GM12878 (cell line): ENCODE measurements around the gene ASRGL1. TPM values are rescaled to one million over a fixed set of nuclear protein-coding genes. Genes with fewer than 3 reads are reported as not detected.

Experiments used
- ATAC-seq: fragments of 200-7000 bp; cut with Tn5 transposase; 3 replicates; pipeline ENCODE4 v1.9.1; 2020; ENCODE audit warnings: mild to moderate bottlenecking, moderate library complexity
- Bru-seq: library from RNA; stranded (reverse); fragments of 400-500 nt; gene quantifications from one replicate; lab custom pipeline; 2021; lab: Mats Ljungman, UMichigan
- BruChase-seq, 2 experiments: library from RNA; stranded (reverse); fragments of 400-500 nt; gene quantifications; one replicate each; lab custom pipeline; 2021; lab: Mats Ljungman, UMichigan
- BruUV-seq: library from RNA; stranded (reverse); fragments of 400-500 nt; replicated peaks from 2 replicates; lab custom pipeline; 2021; lab: Mats Ljungman, UMichigan
- CTCF ChIA-PET: fragments of 300-600 bp; sonication (Branson Sonifier 250); formaldehyde crosslinking; extraction: SDS; loops from one replicate; lab custom pipeline; 2021; ENCODE audit warnings: inconsistent platforms; lab: Yijun Ruan, JAX
- POLR2A ChIA-PET: fragments of 350-600 bp; formaldehyde crosslinking; extraction: SDS; loops from one replicate; lab custom pipeline; 2021; ENCODE audit warnings: inconsistent platforms; lab: Charles Lee
- RAD21 ChIA-PET: fragments of 300-600 bp; sonication (Branson Sonifier 250); formaldehyde crosslinking; loops from one replicate; lab custom pipeline; 2023; ENCODE audit warnings: antibody characterized with exemption; ENCODE audit not compliant: unreplicated experiment; lab: Charles Lee
- SMC1A ChIA-PET: fragments of 300-600 bp; sonication (Branson Sonifier 250); formaldehyde crosslinking; loops from one replicate; lab custom pipeline; 2023; ENCODE audit not compliant: unreplicated experiment, uncharacterized antibody; lab: Charles Lee
- DNase-seq: peaks from one replicate; pipeline ENCODE4 v3.0.0-alpha.2; 2011; ENCODE audit warnings: low read depth, low spot score
- FAIRE-seq: peaks from 3 replicates; lab custom pipeline; 2011; peaks lifted over from hg19 to GRCh38; lab: Jason Lieb, UNC
- H2AFZ ChIP-seq: 2 replicates; pipeline ENCODE4 v1.6.0; 2011; ENCODE audit warnings: low read depth, low read length, control low read depth; ENCODE audit not compliant: control insufficient read depth
- H3K27ac ChIP-seq: 2 replicates; pipeline ENCODE4 v1.5.1; 2011; ENCODE audit warnings: control low read depth; ENCODE audit not compliant: control insufficient read depth, insufficient read depth
- H3K27me3 ChIP-seq, 2 experiments: replicated peaks in 1 of 2; 2 replicates each; pipeline versions ENCODE4 v1.6.0 to v1.6.1; 2011; ENCODE audit warnings: low read length in 1 of 2; ENCODE audit not compliant: control insufficient read depth in 2 of 2, insufficient read depth in 2 of 2
- H3K36me3 ChIP-seq, 2 experiments: 2 replicates each; pipeline ENCODE4 v1.5.1; 2011; ENCODE audit warnings: low read length in 1 of 2; ENCODE audit not compliant: control insufficient read depth in 2 of 2, insufficient read depth in 2 of 2
- H3K4me1 ChIP-seq: 2 replicates; pipeline ENCODE4 v1.6.1; 2011; ENCODE audit warnings: mild to moderate bottlenecking, low read length, moderate library complexity, mixed read lengths; ENCODE audit not compliant: control insufficient read depth, insufficient read depth
- H3K4me2 ChIP-seq: 2 replicates; pipeline ENCODE4 v1.6.0; 2011; ENCODE audit warnings: control low read depth; ENCODE audit not compliant: control insufficient read depth, insufficient read depth
- H3K4me3 ChIP-seq: fragments of 200-600 bp; sonication (generic); 2 replicates; pipeline ENCODE4 v1.5.1; 2016
- H3K79me2 ChIP-seq: 2 replicates; pipeline ENCODE4 v1.6.0; 2011; ENCODE audit warnings: low read length; ENCODE audit not compliant: control insufficient read depth, insufficient read depth
- H3K9ac ChIP-seq: 2 replicates; pipeline ENCODE4 v1.8.0; 2011; ENCODE audit warnings: low read length, control low read depth, mixed read lengths; ENCODE audit not compliant: control insufficient read depth, insufficient read depth
- H3K9me3 ChIP-seq: replicated peaks from 3 replicates; pipeline ENCODE4 v1.5.1; 2011; ENCODE audit warnings: mild to moderate bottlenecking, low read length; ENCODE audit not compliant: control insufficient read depth, insufficient read depth
- H4K20me1 ChIP-seq: 2 replicates; pipeline ENCODE4 v1.6.0; 2011; ENCODE audit not compliant: control insufficient read depth, insufficient read depth
- BRCA1 ChIP-seq: IDR thresholded peaks from 2 replicates; pipeline ENCODE4 v1.6.1; 2011; ENCODE audit warnings: low read depth, low read length, improper control_type of control experiment
- CHD4 ChIP-seq: fragments of 200-600 bp; sonication (generic); IDR thresholded peaks from 2 replicates; pipeline ENCODE4 v1.6.1; 2016; ENCODE audit warnings: mild to moderate bottlenecking
- CREM ChIP-seq: IDR thresholded peaks from 2 replicates; pipeline ENCODE4 v1.6.1; 2014; ENCODE audit warnings: antibody characterized with exemption, low read depth
- DPF2 ChIP-seq: fragments of 450-650 bp; IDR thresholded peaks from 2 replicates; pipeline ENCODE4 v1.6.1; 2017; ENCODE audit warnings: mild to moderate bottlenecking
- EP300 ChIP-seq, 2 experiments: fragments of 150-350 bp in 1 of 2; IDR thresholded peaks; 2 replicates each; pipeline ENCODE4 v1.6.1; 2011 to 2012; ENCODE audit warnings: low read depth in 2 of 2, low read length in 2 of 2, borderline replicate concordance in 1 of 2, improper control_type of control experiment in 1 of 2, inconsistent platforms in 1 of 2; ENCODE audit not compliant: control insufficient read depth in 1 of 2
- FOXK2 ChIP-seq: fragments of 450-650 bp; IDR thresholded peaks from 2 replicates; pipeline ENCODE4 v1.6.1; 2017; ENCODE audit warnings: mild to moderate bottlenecking, moderate library complexity
- IRF4 ChIP-seq: IDR thresholded peaks from 2 replicates; pipeline ENCODE4 v1.6.1; 2011; ENCODE audit warnings: low read depth, low read length
- PAX8 ChIP-seq: fragments of 450-650 bp; IDR thresholded peaks from 2 replicates; pipeline ENCODE4 v1.6.1; 2017; ENCODE audit warnings: mild to moderate bottlenecking, moderate library complexity
- RB1 ChIP-seq: fragments of 450-650 bp; formaldehyde crosslinking; IDR thresholded peaks from 2 replicates; pipeline ENCODE4 v1.6.1; 2017; ENCODE audit warnings: mild to moderate bottlenecking, borderline replicate concordance
- TCF12 ChIP-seq: IDR thresholded peaks from 2 replicates; pipeline ENCODE4 v1.6.1; 2011; ENCODE audit warnings: low read depth, mild to moderate bottlenecking, low read length
- WGBS: methylation state at CpG from one replicate; pipeline ENCODE4 v1.1.6; 2016; ENCODE audit warnings: low lambda C conversion rate; ENCODE audit not compliant: insufficient replicate concordance, insufficient coverage; ENCODE audit errors: missing lambda C conversion rate; 5-methylcytosine and 5-hydroxymethylcytosine counted together
- in situ Hi-C: fragments of 300-500 bp; cut with MboI; formaldehyde crosslinking; loops from 9 replicates; pipeline ENCODE4 v1.14.3; 2018; ENCODE audit warnings: mixed read lengths
- intact Hi-C: fragments of 100-400 bp; cut with micrococcal nuclease; formaldehyde crosslinking; loops from one replicate; pipeline ENCODE4 v1.14.2; 2022; ENCODE audit not compliant: unreplicated experiment
- long read RNA-seq, 2 experiments: library from polyadenylated mRNA; unstranded; transcript quantifications; one replicate each; pipeline ENCODE4 v2.0.0, GENCODE V29; 2019 to 2020
- polyA minus RNA-seq, 3 experiments: library from RNA; depleted of rRNA, polyadenylated mRNA; stranded (reverse); fragments of >200 nt; gene quantifications; 2 replicates each; pipeline ENCODE4 v1.2.3, GENCODE V29; 2011
- polyA plus RNA-seq, 11 experiments: library from polyadenylated mRNA; depleted of rRNA in 4 of 11; unstranded in 6 of 11; stranded (reverse) in 5 of 11; fragments of >200 nt; fragmentation: Nextera tagmentation in 4 of 11; fragmentation: Illumina TruSeq in 1 of 11; extraction: Ambion mirVana in 4 of 11; extraction: Trizol in 1 of 11; gene quantifications; 1 replicate in 1 of 11; 2 replicates in 10 of 11; pipeline versions ENCODE4 v1.2.1 to v1.2.3, GENCODE V29; 2011 to 2016; ENCODE audit warnings: inconsistent platforms in 2 of 11, missing spikeins in 2 of 11, low read depth in 1 of 11
- total RNA-seq, 4 experiments: library from RNA; depleted of rRNA in 3 of 4; stranded (reverse); fragments of >200 nt in 3 of 4; fragmentation: Illumina TruSeq in 1 of 4; extraction: Trizol in 1 of 4; gene quantifications; 2 replicates each; pipeline versions ENCODE4 v1.2.1 to v1.2.3, GENCODE V29; 2013 to 2021
- TF ChIP-seq, protein P1 (sequence below): fragments of 450-650 bp; IDR thresholded peaks from 2 replicates; pipeline ENCODE4 v1.6.1; 2017; ENCODE audit warnings: mild to moderate bottlenecking, moderate library complexity
- TF ChIP-seq, protein P2 (sequence below): IDR thresholded peaks from 2 replicates; pipeline ENCODE4 v1.6.1; 2012; ENCODE audit warnings: low read depth, low read length, improper control_type of control experiment

ASRGL1 gene
- total RNA-seq (2013; cell fraction: nucleolus; rRNA removed): 4.5 and 4.6 TPM in 2 replicates
- total RNA-seq (2014; rRNA removed): 4.9 and 5.8 TPM in 2 replicates
- total RNA-seq (2014; rRNA removed; fragmentation: Illumina TruSeq; extraction: Trizol): 2.9 and 3.4 TPM in 2 replicates
- total RNA-seq (2021): 4.5 and 5.8 TPM in 2 replicates
- polyA plus RNA-seq (2011; ENCODE audit: low read depth): 0.42 TPM
- 23.3 and 24.5 TPM in 2 replicates for polyA plus RNA-seq (2011; rRNA removed)
- 23.1 and 23.3 TPM in 2 replicates for polyA plus RNA-seq (2011; cell fraction: cytosol; rRNA removed)
- 20.0 and 30.4 TPM in 2 replicates for polyA plus RNA-seq (2011; cell fraction: nucleus; rRNA removed)
- polyA plus RNA-seq (2012): 1.5 and 1.9 TPM in 2 replicates
- 2.7 and 2.9 TPM in 2 replicates for polyA plus RNA-seq (2014; fragmentation: Illumina TruSeq; extraction: Trizol)
- 1 to 10 TPM in 1 of 2 experiments, under 1 TPM in 1; 0.97 to 1.9 TPM for polyA plus RNA-seq (2014; fragmentation: Nextera tagmentation; extraction: Ambion mirVana)
- 3.9 and 5.7 TPM in 2 replicates for polyA plus RNA-seq (2014; rRNA removed)
- polyA plus RNA-seq (2016; fragmentation: Nextera tagmentation; extraction: Ambion mirVana): 10 to 100 TPM; 10.5 to 12.4 TPM
- 8.1 and 11.4 TPM in 2 replicates for polyA minus RNA-seq (2011; rRNA and poly(A)+ RNA removed)
- polyA minus RNA-seq (2011; cell fraction: cytosol; rRNA and poly(A)+ RNA removed): 2.9 and 3.3 TPM in 2 replicates
- polyA minus RNA-seq (2011; cell fraction: nucleus; rRNA and poly(A)+ RNA removed): 3.9 and 6.8 TPM in 2 replicates
- percentile 44 among the genes with signal in this experiment for Bru-seq, nascent RNA
- BruChase-seq, experiment 1, labeled RNA remaining after a 6-hour chase: percentile 39 among the genes with signal in this experiment
- percentile 39 among the genes with signal in this experiment for BruChase-seq, experiment 2, labeled RNA remaining after a 2-hour chase
- long read RNA-seq, experiment 1, transcript ASRGL1-202 (7 exons, 2,270 nt): minor isoform, 9 of 51 reads
- long read RNA-seq, experiment 1, transcript ASRGL1-201 (7 exons, 2,182 nt): major isoform, 24 of 51 reads
- long read RNA-seq, experiment 1, transcript ASRGL1-210 (4 exons, 639 nt): minor isoform, 9 of 51 reads
- long read RNA-seq, experiment 1, partial matches to known transcripts: 5 of 51 reads
- long read RNA-seq, experiment 1, other reads (novel, unspliced or antisense): 4 of 51 reads
- long read RNA-seq, experiment 2, transcript ASRGL1-202 (7 exons, 2,270 nt): minor isoform, 6 of 86 reads
- long read RNA-seq, experiment 2, transcript ASRGL1-210 (4 exons, 639 nt): minor isoform, 11 of 86 reads
- long read RNA-seq, experiment 2, transcript ASRGL1-201 (7 exons, 2,182 nt): major isoform, 47 of 86 reads
- long read RNA-seq, experiment 2, partial matches to known transcripts: 9 of 86 reads
- long read RNA-seq, experiment 2, other reads (novel, unspliced or antisense): 8 of 86 reads

DNA sequence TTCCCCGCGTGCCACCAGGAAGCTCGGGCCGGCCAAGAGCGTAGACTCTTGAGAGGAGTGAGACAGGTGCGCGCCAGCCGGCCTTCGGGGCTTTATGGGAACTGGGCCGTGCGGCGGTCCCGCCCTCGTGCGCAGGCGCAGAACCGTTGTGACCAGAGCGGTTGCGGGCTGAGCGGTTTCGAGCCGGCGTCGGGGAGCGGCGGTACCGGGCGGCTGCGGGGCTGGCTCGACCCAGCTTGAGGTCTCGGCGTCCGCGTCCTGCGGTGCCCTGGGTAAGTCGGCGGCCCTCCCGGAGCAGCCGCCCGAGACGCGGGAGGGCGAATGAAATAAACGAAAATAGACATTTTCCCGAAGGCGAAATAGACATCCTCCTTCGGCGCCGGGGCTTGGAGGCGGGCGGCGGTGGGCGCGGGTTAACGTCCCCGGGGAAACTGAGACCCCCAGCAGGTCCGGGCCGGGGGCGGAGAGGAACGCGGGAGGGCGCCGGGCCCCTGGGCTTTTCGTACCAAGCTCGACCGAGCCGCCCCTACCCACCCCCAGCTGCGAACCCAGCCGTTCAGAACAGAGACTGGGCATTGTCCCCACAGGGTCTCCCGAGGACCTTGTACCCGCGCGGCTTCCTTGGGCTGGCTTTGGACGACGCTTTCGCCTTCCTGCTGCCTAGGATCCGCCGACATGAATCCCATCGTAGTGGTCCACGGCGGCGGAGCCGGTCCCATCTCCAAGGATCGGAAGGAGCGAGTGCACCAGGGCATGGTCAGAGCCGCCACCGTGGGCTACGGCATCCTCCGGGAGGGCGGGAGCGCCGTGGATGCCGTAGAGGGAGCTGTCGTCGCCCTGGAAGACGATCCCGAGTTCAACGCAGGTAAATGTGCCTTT lies at the start of gene ASRGL1:
Gene ASRGL1 (plus strand): TSS at position 146 of the 879 bp plus-strand sequence. CDS start 530 bp downstream, at position 676.
- no peaks in the 10 kb centered on the region for H3K79me2 ChIP-seq
- ATAC-seq (peak; percentile 97), DNase-seq (peak; percentile 21), FAIRE-seq (peak; percentile 7)
- peak within 1 kb of the TSS; percentile 44; the same call in 1 of the 2 replicates for H3K9ac ChIP-seq
- H4K20me1 ChIP-seq: no peaks in the 10 kb centered on the region
- no TSS peak for BruUV-seq
- peak within 1 kb of the TSS; percentile 89 for H2AFZ ChIP-seq
- H3K9me3 ChIP-seq: no peaks in the 10 kb centered on the region
- peaks cover 0 to 4% of the 10 kb centered on the region in 2 experiments; a peak in 2 of 4 replicates for H3K27me3 ChIP-seq
- ChIA-PET RAD21 (interaction anchor here (0.6 to 4.1 kb wide), 5 partner anchors 39 to 205 kb away, joined by 3 to 31 read pairs (median 4); no protein-coding TSS in a partner anchor), SMC1A (interaction anchor here (0.6 to 4.5 kb wide), 4 partner anchors 15 to 43 kb away, joined by 3 to 70 read pairs (median 4); no protein-coding TSS in a partner anchor), POLR2A (interaction anchor here (0.6 to 0.7 kb wide), 2 partner anchors 9 to 482 kb away, joined by 3 read pairs; no protein-coding TSS in a partner anchor), CTCF (interaction anchor here (0.9 to 4.8 kb wide), 16 partner anchors 14 to 319 kb away, joined by 3 to 98 read pairs (median 4); no protein-coding TSS in a partner anchor)
- intact Hi-C loops (no loop called here), in situ Hi-C loops (no loop called here)
- no peaks in the 10 kb centered on the region for H3K36me3 ChIP-seq
- no peak within 1 kb of the TSS for H3K27ac ChIP-seq
- WGBS: 4% methylated on average over 60 of the region's 98 CpGs
- H3K4me1 ChIP-seq: peaks cover 4% of the 10 kb centered on the region
- H3K4me3 ChIP-seq: peak within 1 kb of the TSS; percentile 67
- H3K4me2 ChIP-seq: peak within 1 kb of the TSS; percentile 97
- no peak for TF ChIP-seq BRCA1
- TF ChIP-seq EP300 (IDR thresholded peaks at IDR 0.05; ENCODE audit: borderline replicate concordance in 1 of 2, control insufficient read depth in 1 of 2, low read depth in 2 of 2, low read length in 2 of 2): no peak
- no peak for TF ChIP-seq CREM
- peak; percentile 56; the same call in 1 of the 2 replicates for TF ChIP-seq DPF2
- TF ChIP-seq, protein P1, sequence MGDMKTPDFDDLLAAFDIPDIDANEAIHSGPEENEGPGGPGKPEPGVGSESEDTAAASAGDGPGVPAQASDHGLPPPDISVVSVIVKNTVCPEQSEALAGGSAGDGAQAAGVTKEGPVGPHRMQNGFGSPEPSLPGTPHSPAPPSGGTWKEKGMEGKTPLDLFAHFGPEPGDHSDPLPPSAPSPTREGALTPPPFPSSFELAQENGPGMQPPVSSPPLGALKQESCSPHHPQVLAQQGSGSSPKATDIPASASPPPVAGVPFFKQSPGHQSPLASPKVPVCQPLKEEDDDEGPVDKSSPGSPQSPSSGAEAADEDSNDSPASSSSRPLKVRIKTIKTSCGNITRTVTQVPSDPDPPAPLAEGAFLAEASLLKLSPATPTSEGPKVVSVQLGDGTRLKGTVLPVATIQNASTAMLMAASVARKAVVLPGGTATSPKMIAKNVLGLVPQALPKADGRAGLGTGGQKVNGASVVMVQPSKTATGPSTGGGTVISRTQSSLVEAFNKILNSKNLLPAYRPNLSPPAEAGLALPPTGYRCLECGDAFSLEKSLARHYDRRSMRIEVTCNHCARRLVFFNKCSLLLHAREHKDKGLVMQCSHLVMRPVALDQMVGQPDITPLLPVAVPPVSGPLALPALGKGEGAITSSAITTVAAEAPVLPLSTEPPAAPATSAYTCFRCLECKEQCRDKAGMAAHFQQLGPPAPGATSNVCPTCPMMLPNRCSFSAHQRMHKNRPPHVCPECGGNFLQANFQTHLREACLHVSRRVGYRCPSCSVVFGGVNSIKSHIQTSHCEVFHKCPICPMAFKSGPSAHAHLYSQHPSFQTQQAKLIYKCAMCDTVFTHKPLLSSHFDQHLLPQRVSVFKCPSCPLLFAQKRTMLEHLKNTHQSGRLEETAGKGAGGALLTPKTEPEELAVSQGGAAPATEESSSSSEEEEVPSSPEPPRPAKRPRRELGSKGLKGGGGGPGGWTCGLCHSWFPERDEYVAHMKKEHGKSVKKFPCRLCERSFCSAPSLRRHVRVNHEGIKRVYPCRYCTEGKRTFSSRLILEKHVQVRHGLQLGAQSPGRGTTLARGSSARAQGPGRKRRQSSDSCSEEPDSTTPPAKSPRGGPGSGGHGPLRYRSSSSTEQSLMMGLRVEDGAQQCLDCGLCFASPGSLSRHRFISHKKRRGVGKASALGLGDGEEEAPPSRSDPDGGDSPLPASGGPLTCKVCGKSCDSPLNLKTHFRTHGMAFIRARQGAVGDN: peak; percentile 73
- TF ChIP-seq FOXK2: no peak
- TF ChIP-seq CHD4: no peak
- TF ChIP-seq IRF4: no peak
- TF ChIP-seq RB1: peak; percentile 41; the same call in 1 of the 2 replicates
- TF ChIP-seq TCF12: peak; percentile 54; the same call in 1 of the 2 replicates
- TF ChIP-seq, protein P2, sequence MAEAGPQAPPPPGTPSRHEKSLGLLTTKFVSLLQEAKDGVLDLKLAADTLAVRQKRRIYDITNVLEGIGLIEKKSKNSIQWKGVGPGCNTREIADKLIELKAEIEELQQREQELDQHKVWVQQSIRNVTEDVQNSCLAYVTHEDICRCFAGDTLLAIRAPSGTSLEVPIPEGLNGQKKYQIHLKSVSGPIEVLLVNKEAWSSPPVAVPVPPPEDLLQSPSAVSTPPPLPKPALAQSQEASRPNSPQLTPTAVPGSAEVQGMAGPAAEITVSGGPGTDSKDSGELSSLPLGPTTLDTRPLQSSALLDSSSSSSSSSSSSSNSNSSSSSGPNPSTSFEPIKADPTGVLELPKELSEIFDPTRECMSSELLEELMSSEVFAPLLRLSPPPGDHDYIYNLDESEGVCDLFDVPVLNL: no peak
- TF ChIP-seq PAX8: no peak
